BLaER1 (cell line): ENCODE measurements around the gene PTCH1.

Experiments used
- H3K27ac ChIP-seq: shearing (Covaris generic); formaldehyde crosslinking; 2 replicates; pipeline ENCODE4 v1.8.1; 2022
- H3K27me3 ChIP-seq: shearing (Covaris generic); formaldehyde crosslinking; 2 replicates; pipeline ENCODE4 v1.8.1; 2022
- H3K36me3 ChIP-seq: shearing (Covaris generic); formaldehyde crosslinking; 2 replicates; pipeline ENCODE4 v1.8.1; 2022
- H3K4me1 ChIP-seq: shearing (Covaris generic); formaldehyde crosslinking; 2 replicates; pipeline ENCODE4 v1.8.1; 2022
- H3K4me2 ChIP-seq: shearing (Covaris generic); formaldehyde crosslinking; 2 replicates; pipeline ENCODE4 v1.8.1; 2022
- H3K4me3 ChIP-seq: shearing (Covaris generic); formaldehyde crosslinking; 2 replicates; pipeline ENCODE4 v1.8.1; 2022
- H3K9ac ChIP-seq: shearing (Covaris generic); formaldehyde crosslinking; 2 replicates; pipeline ENCODE4 v1.8.1; 2022
- H3K9me3 ChIP-seq: shearing (Covaris generic); formaldehyde crosslinking; 2 replicates; pipeline ENCODE4 v1.8.1; 2022
- H4K20me1 ChIP-seq: shearing (Covaris generic); formaldehyde crosslinking; 2 replicates; pipeline ENCODE4 v1.8.1; 2022
- Cebpa-rat ChIP-seq: shearing (Covaris generic); IDR thresholded peaks from 2 replicates; pipeline ENCODE4 v1.8.1; 2022

PTCH1 gene

GRCh38 chr9:95478335-95478734, 38.4 kb downstream of the PTCH1 start:
- Histone ChIP-seq H3K4me3 (no peak overlapping the region), H4K20me1 (peaks cover 49% of the 10 kb centered on the region), H3K9ac (no peak overlapping the region), H3K36me3 (peaks cover 88% of the 10 kb centered on the region), H3K4me2 (no peak overlapping the region), H3K4me1 (peaks cover 6% of the 10 kb centered on the region; the same call in 1 of the 2 replicates), H3K27me3 (no peaks in the 10 kb centered on the region), H3K27ac (no peak overlapping the region), H3K9me3 (no peaks in the 10 kb centered on the region)
- no peak for TF ChIP-seq Cebpa-rat

DNA sequence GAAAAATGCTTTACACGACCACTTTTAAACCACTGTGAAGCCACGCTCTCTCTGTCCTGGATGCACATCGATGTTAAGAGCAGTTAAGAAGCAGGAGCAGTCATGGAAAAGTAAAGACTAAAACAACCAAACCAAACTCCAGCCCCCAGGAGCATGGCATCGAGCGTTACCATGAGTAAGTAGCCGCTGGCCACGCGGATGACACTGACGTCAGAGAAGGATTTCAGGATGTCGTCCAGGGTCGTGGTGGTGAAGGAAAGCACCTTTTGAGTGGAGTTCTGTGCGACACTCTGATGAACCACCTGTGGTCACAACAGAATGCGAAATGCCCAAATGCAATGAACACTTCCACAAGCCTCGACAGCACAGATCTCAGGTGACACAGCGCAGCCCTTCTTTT, 38.9 kb downstream of the PTCH1 start:
- Histone ChIP-seq H3K9ac (no peak overlapping the region), H3K27ac (no peak overlapping the region), H3K27me3 (no peaks in the 10 kb centered on the region), H4K20me1 (peaks cover 44% of the 10 kb centered on the region), H3K36me3 (peaks cover 89% of the 10 kb centered on the region), H3K9me3 (no peaks in the 10 kb centered on the region), H3K4me2 (no peak overlapping the region), H3K4me1 (peaks cover 6% of the 10 kb centered on the region; the same call in 1 of the 2 replicates), H3K4me3 (no peak overlapping the region)
- no peak for TF ChIP-seq Cebpa-rat

GRCh38 chr9:95477441-95477840, 39.3 kb downstream of the PTCH1 start:
- Histone ChIP-seq H3K4me3 (no peak overlapping the region), H4K20me1 (peaks cover 40% of the 10 kb centered on the region), H3K27me3 (no peaks in the 10 kb centered on the region), H3K9ac (no peak overlapping the region), H3K36me3 (peaks cover 89% of the 10 kb centered on the region), H3K27ac (no peak overlapping the region), H3K4me2 (no peak overlapping the region), H3K4me1 (peaks cover 6% of the 10 kb centered on the region; the same call in 1 of the 2 replicates), H3K9me3 (no peaks in the 10 kb centered on the region)
- TF ChIP-seq Cebpa-rat: no peak

DNA sequence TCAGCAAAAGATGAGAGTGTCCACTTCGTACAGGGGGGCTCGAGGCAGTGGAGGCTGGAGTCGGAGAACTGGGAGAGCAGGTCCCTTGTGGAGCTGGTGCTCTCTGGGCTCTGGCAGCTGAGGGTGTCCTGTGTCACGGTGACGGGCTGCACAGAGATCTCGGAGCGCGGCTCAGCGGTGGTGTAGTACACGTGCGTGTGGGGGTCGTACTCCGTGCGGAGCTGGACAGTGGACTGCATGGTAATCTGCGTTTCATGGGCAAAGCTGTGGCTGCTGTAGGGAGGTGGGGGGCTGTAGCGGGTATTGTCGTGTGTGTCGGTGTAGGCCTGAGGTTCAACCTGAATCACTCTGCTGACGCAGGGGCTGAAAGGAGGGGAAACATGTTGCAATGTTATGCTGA, 48.0 kb downstream of the PTCH1 start:
- peaks cover 18% of the 10 kb centered on the region for H4K20me1 ChIP-seq
- H3K9ac ChIP-seq: no peak overlapping the region
- H3K9me3 ChIP-seq: peaks cover 5% of the 10 kb centered on the region; the same call in 1 of the 2 replicates
- no peak overlapping the region for H3K4me2 ChIP-seq
- H3K36me3 ChIP-seq: peaks cover 98% of the 10 kb centered on the region
- peaks cover 19% of the 10 kb centered on the region for H3K4me1 ChIP-seq
- TF ChIP-seq Cebpa-rat: no peak
- H3K4me3 ChIP-seq: no peak overlapping the region
- H3K27me3 ChIP-seq: no peaks in the 10 kb centered on the region
- no peak overlapping the region for H3K27ac ChIP-seq

DNA sequence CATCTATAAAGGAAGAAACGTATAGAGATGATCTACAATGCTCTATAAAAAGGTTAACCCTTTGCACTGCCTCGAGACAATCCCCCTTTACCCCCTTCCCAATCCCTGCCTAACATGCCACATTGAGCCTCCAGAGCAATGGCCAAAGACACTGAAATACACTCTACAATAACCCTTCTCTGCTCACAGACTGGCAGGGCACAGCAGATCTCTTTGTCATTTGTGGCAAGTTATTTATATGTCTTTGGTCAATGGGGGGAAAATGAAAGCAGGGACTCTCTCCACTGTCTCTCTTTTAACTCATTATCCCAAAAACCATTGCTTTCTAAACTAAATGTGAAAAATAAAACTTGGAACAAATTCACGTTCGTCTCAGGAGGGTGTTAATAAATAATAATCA, 51.7 kb downstream of the PTCH1 start:
- Histone ChIP-seq H3K36me3 (peaks cover 79% of the 10 kb centered on the region), H3K9me3 (peaks cover 5% of the 10 kb centered on the region; the same call in 1 of the 2 replicates), H4K20me1 (peaks cover 49% of the 10 kb centered on the region), H3K27ac (no peak overlapping the region), H3K4me1 (peaks cover 50% of the 10 kb centered on the region), H3K27me3 (no peaks in the 10 kb centered on the region), H3K4me3 (no peak overlapping the region), H3K4me2 (peak overlapping the region; percentile 21; the same call in 1 of the 2 replicates), H3K9ac (no peak overlapping the region)
- no peak for TF ChIP-seq Cebpa-rat

- Histone ChIP-seq H3K36me3 (peaks cover 79% of the 10 kb centered on the region), H3K9ac (peak overlapping the region; percentile 64)
Observed at GRCh38 chr9:95463148-95464060, 53.4 kb downstream of the PTCH1 start.

GRCh38 chr9:95462249-95463147, 54.3 kb downstream of the PTCH1 start:
- Histone ChIP-seq H3K4me3 (peak overlapping the region; percentile 52; the same call in 1 of the 2 replicates), H4K20me1 (peaks cover 61% of the 10 kb centered on the region), H3K27me3 (no peaks in the 10 kb centered on the region), H3K9me3 (no peaks in the 10 kb centered on the region), H3K36me3 (peaks cover 79% of the 10 kb centered on the region), H3K9ac (peak overlapping the region; percentile 64; the same call in 1 of the 2 replicates), H3K27ac (peak overlapping the region; percentile 75), H3K4me2 (peak overlapping the region; percentile 91), H3K4me1 (peaks cover 51% of the 10 kb centered on the region)
- no peak for TF ChIP-seq Cebpa-rat

More at GRCh38 chr9:95463148-95464060, 53.4 kb downstream of the PTCH1 start:
- peaks cover 56% of the 10 kb centered on the region for H4K20me1 ChIP-seq
- TF ChIP-seq Cebpa-rat: no peak
- H3K27ac ChIP-seq: peak overlapping the region; percentile 68
- H3K4me3 ChIP-seq: peak overlapping the region; percentile 52
- H3K9me3 ChIP-seq: peaks cover 5% of the 10 kb centered on the region; the same call in 1 of the 2 replicates
- peaks cover 51% of the 10 kb centered on the region for H3K4me1 ChIP-seq
- peak overlapping the region; percentile 91 for H3K4me2 ChIP-seq
- no peaks in the 10 kb centered on the region for H3K27me3 ChIP-seq

DNA sequence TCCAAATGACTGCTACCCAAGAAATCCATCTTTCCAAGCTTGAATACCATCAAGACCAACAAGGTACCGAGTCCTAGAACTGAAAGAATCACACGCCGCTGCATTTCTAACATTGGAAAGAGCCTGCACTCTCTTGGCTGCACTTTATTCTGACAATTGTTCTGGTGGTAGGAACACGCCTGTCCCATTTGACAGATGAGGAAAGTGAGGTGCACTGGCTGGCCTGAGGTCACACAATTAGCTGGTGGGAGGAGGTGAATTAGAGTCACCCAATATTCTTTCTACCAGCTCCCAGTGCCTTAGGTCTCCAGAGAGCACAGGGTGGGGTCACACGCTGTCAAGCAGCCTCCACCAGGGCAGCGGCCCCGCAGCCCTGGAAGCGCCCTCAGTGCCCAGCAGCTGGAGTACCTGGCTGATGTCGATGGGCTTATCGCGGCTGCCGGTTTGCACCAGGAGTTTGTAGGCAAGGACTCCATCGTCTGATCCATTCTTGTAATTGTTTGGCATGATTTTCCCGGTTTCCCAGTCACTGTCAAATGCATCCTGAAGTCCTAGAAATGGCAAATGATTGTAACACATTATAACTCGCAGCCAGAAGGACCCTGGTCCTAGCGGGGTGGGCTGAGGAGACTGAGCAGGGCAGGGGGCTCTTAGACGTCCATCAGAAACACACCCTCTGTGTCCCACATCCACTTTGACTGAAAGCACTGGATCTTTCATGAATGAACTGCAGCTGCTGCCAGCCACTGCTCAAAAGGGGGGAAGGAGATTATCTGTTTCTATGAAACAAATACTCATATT, 55.1 kb downstream of the PTCH1 start:
- H3K27ac ChIP-seq: peak overlapping the region; percentile 75
- H4K20me1 ChIP-seq: peaks cover 61% of the 10 kb centered on the region
- H3K9ac ChIP-seq: peak overlapping the region; percentile 36; the same call in 1 of the 2 replicates
- H3K36me3 ChIP-seq: peaks cover 77% of the 10 kb centered on the region
- H3K4me3 ChIP-seq: 0 out of 2 replicates have a peak overlapping the region, but pooled peaks have one; percentile 50
- H3K27me3 ChIP-seq: no peaks in the 10 kb centered on the region
- TF ChIP-seq Cebpa-rat: no peak
- peaks cover 51% of the 10 kb centered on the region for H3K4me1 ChIP-seq
- H3K9me3 ChIP-seq: no peaks in the 10 kb centered on the region
- H3K4me2 ChIP-seq: peak overlapping the region; percentile 88
